ENCODE results near the gene PIP4K2A.

GRCh38 chr10:22631646-22632278 is 82.6 kb downstream of the PIP4K2A start:
- TF ChIP-seq CTCF (conservative IDR thresholded peaks at IDR 0.05; ENCODE audit: low read depth, low read length) = no peak
- no peak for TF ChIP-seq EZH2phosphoT487 (IDR thresholded peaks at IDR 0.05; ENCODE audit: borderline replicate concordance, low read length)

Measured in PC-3 (cell line).